IMR-90 (cell line): ENCODE data around the gene PDE4A. TPM values are rescaled to one million over a fixed set of nuclear protein-coding genes. Genes with fewer than 3 reads are reported as not detected.

Experiments used
- ATAC-seq: fragments of 200-7000 bp; cut with Tn5 transposase; 2 replicates; pipeline ENCODE4 v1.9.1; 2020; ENCODE audit warnings: low read depth, mild to moderate bottlenecking, moderate library complexity
- BruUV-seq: library from RNA; stranded (reverse); fragments of 400-500 nt; replicated peaks from 2 replicates; lab custom pipeline; 2021; lab: Mats Ljungman, UMichigan
- CTCF ChIA-PET: fragments of 300-600 bp; formaldehyde crosslinking; extraction: SDS; loops from one replicate; lab custom pipeline; 2021; ENCODE audit warnings: antibody characterized with exemption; lab: Yijun Ruan, JAX
- POLR2A ChIA-PET: fragments of 300-600 bp; sonication (Branson Sonifier 250); formaldehyde crosslinking; loops from one replicate; lab custom pipeline; 2022; ENCODE audit warnings: antibody characterized with exemption; ENCODE audit not compliant: unreplicated experiment; lab: Charles Lee
- DNase-seq: peaks from one replicate; pipeline ENCODE4 v3.0.0; 2013
- H2AFZ ChIP-seq: replicated peaks from 2 replicates; pipeline ENCODE3; 2013; ENCODE audit warnings: low read length, mild to moderate bottlenecking; ENCODE audit not compliant: poor library complexity
- H2AK5ac ChIP-seq: 2 replicates; pipeline ENCODE4 v1.6.1; 2013; ENCODE audit warnings: low read depth, low read length, inconsistent platforms
- H2AK9ac ChIP-seq: replicated peaks from 2 replicates; pipeline ENCODE3; 2013; ENCODE audit warnings: mild to moderate bottlenecking, low read depth, low read length, moderate library complexity; ENCODE audit not compliant: poor library complexity
- H2BK120ac ChIP-seq: 2 replicates; pipeline ENCODE4 v1.6.1; 2013; ENCODE audit warnings: low read depth, low read length, inconsistent platforms
- H2BK15ac ChIP-seq: 3 replicates; pipeline ENCODE4 v1.6.1; 2013; ENCODE audit warnings: low read depth, low read length, inconsistent platforms
- H2BK20ac ChIP-seq: 2 replicates; pipeline ENCODE4 v1.6.1; 2013; ENCODE audit warnings: low read depth, mild to moderate bottlenecking, inconsistent platforms, low read length, moderate library complexity
- H2BK5ac ChIP-seq: 2 replicates; pipeline ENCODE4 v1.6.1; 2013; ENCODE audit warnings: mild to moderate bottlenecking, low read depth, low read length, inconsistent platforms; ENCODE audit not compliant: poor library complexity, severe bottlenecking
- H3K14ac ChIP-seq: replicated peaks from 2 replicates; pipeline ENCODE4 v1.6.1; 2013; ENCODE audit warnings: low read depth, low read length, inconsistent platforms
- H3K18ac ChIP-seq: 2 replicates; pipeline ENCODE4 v1.6.1; 2013; ENCODE audit warnings: low read depth, low read length, control low read depth
- H3K23ac ChIP-seq: 2 replicates; pipeline ENCODE4 v1.6.1; 2013; ENCODE audit warnings: low read depth, low read length, inconsistent platforms
- H3K27ac ChIP-seq: 2 replicates; pipeline ENCODE4 v1.5.1; 2013; ENCODE audit warnings: mild to moderate bottlenecking, control low read depth, low read length; ENCODE audit not compliant: insufficient read depth
- H3K27me3 ChIP-seq: 2 replicates; pipeline ENCODE4 v1.6.1; 2013; ENCODE audit warnings: low read length; ENCODE audit not compliant: control insufficient read depth, insufficient read depth
- H3K36me3 ChIP-seq: 2 replicates; pipeline ENCODE4 v1.6.1; 2013; ENCODE audit warnings: low read length, mixed read lengths; ENCODE audit not compliant: control insufficient read depth, insufficient read depth
- H3K4ac ChIP-seq: 2 replicates; pipeline ENCODE4 v1.6.1; 2013; ENCODE audit warnings: low read depth, low read length, inconsistent platforms
- H3K4me1 ChIP-seq: 2 replicates; pipeline ENCODE4 v1.6.1; 2013; ENCODE audit warnings: low read length, mixed read lengths; ENCODE audit not compliant: control insufficient read depth, insufficient read depth
- H3K4me2 ChIP-seq: 2 replicates; pipeline ENCODE4 v1.6.1; 2013; ENCODE audit warnings: low read depth, mild to moderate bottlenecking, control low read depth, low read length, moderate library complexity
- H3K4me3 ChIP-seq: 2 replicates; pipeline ENCODE4 v1.5.1; 2013; ENCODE audit warnings: low read depth, mild to moderate bottlenecking, control low read depth, low read length, moderate library complexity; ENCODE audit not compliant: insufficient read depth
- H3K56ac ChIP-seq: 2 replicates; pipeline ENCODE4 v1.6.1; 2013; ENCODE audit warnings: low read length, inconsistent platforms; ENCODE audit not compliant: insufficient read depth; ENCODE audit errors: extremely low read depth
- H3K79me1 ChIP-seq, 2 experiments: 2 replicates each; pipeline ENCODE4 v1.6.1; 2013; ENCODE audit warnings: low read length in 2 of 2, inconsistent platforms in 1 of 2, low read depth in 1 of 2
- H3K9ac ChIP-seq: 2 replicates; pipeline ENCODE4 v1.6.1; 2013; ENCODE audit warnings: low read depth, low read length, control low read depth
- H3K9me1 ChIP-seq: 2 replicates; pipeline ENCODE4 v1.6.1; 2013; ENCODE audit warnings: low read length, inconsistent platforms; ENCODE audit not compliant: insufficient read depth
- H3K9me3 ChIP-seq: 2 replicates; pipeline ENCODE4 v1.6.1; 2013; ENCODE audit warnings: low read length; ENCODE audit not compliant: control insufficient read depth, insufficient read depth
- H4K20me1 ChIP-seq: 2 replicates; pipeline ENCODE4 v1.6.1; 2013; ENCODE audit warnings: low read length, inconsistent platforms; ENCODE audit not compliant: insufficient read depth
- H4K5ac ChIP-seq: 2 replicates; pipeline ENCODE4 v1.6.1; 2013; ENCODE audit warnings: mild to moderate bottlenecking, low read depth, low read length, control low read depth
- H4K8ac ChIP-seq, 2 experiments: 2 replicates each; pipeline ENCODE4 v1.6.1; 2013; ENCODE audit warnings: low read depth in 2 of 2, low read length in 2 of 2, control low read depth in 1 of 2, inconsistent platforms in 1 of 2
- H4K91ac ChIP-seq: 2 replicates; pipeline ENCODE4 v1.6.1; 2013; ENCODE audit warnings: low read depth, low read length, inconsistent platforms; ENCODE audit not compliant: insufficient read depth
- BHLHE40 ChIP-seq: fragments of 150-350 bp; IDR thresholded peaks from 2 replicates; pipeline ENCODE4 v1.6.1; 2016; ENCODE audit warnings: mild to moderate bottlenecking, low read depth, low read length
- CTCF ChIP-seq: conservative IDR thresholded peaks from 2 replicates; pipeline ENCODE4 v1.5.1; 2012; ENCODE audit warnings: mild to moderate bottlenecking, low read depth, low read length, improper control_type of control experiment
- MAFK ChIP-seq: IDR thresholded peaks from 2 replicates; pipeline ENCODE4 v1.6.1; 2012; ENCODE audit warnings: low read depth, low read length, improper control_type of control experiment
- MAZ ChIP-seq: IDR thresholded peaks from 2 replicates; pipeline ENCODE4 v1.6.1; 2012; ENCODE audit warnings: low read depth, mild to moderate bottlenecking, low read length, improper control_type of control experiment, moderate library complexity, borderline replicate concordance
- MXI1 ChIP-seq: IDR thresholded peaks from 2 replicates; pipeline ENCODE4 v1.6.1; 2012; ENCODE audit warnings: low read depth, mild to moderate bottlenecking, low read length, moderate library complexity, borderline replicate concordance
- RFX5 ChIP-seq: IDR thresholded peaks from 2 replicates; pipeline ENCODE4 v1.8.0; 2012; ENCODE audit warnings: low read depth, mild to moderate bottlenecking, low read length, moderate library complexity
- SMC3 ChIP-seq: fragments of 150-350 bp; IDR thresholded peaks from 2 replicates; pipeline ENCODE4 v1.6.1; 2016; ENCODE audit warnings: low read depth, mild to moderate bottlenecking, antibody characterized with exemption, low read length, moderate library complexity
- USF2 ChIP-seq: fragments of 150-350 bp; IDR thresholded peaks from 2 replicates; pipeline ENCODE4 v1.6.1; 2017; ENCODE audit warnings: mild to moderate bottlenecking, antibody characterized with exemption, low read length, low read depth
- WGBS, 2 experiments: methylation state at CpG; one replicate each; pipeline versions ENCODE4 v1.1.5 to v1.1.7; 2013; ENCODE audit warnings: missing lambda C conversion rate in 2 of 2; ENCODE audit not compliant: insufficient read length in 1 of 2; ENCODE audit errors: extremely low coverage in 2 of 2; 5-methylcytosine and 5-hydroxymethylcytosine counted together
- dilution Hi-C: fragments of 300-500 bp; cut with HindIII; formaldehyde crosslinking; loops from one replicate; pipeline ENCODE4 v1.14.3; 2018; ENCODE audit warnings: low sequenced_read_pairs; ENCODE audit not compliant: unreplicated experiment
- in situ Hi-C: fragments of 300-500 bp; cut with MboI; formaldehyde crosslinking; loops from 3 replicates; pipeline ENCODE4 v1.14.3; 2019; ENCODE audit warnings: low sequenced_read_pairs, inconsistent platforms, mixed read lengths
- intact Hi-C: fragments of 100-400 bp; cut with micrococcal nuclease; formaldehyde crosslinking; loops from 2 replicates; pipeline ENCODE4 v1.10.0; 2022
- polyA plus RNA-seq, 3 experiments: library from polyadenylated mRNA; depleted of rRNA; stranded (reverse); fragments of >200 nt; gene quantifications; 2 replicates each; pipeline ENCODE4 v1.2.3, GENCODE V29; 2012; ENCODE audit warnings: low replicate concordance in 1 of 3
- total RNA-seq: library from RNA; depleted of rRNA; stranded (reverse); fragments of >200 nt; gene quantifications from 2 replicates; pipeline ENCODE4 v1.2.3, GENCODE V29; 2012

Gene PDE4A
- total and polyA plus RNA-seq, 2 of the 4 experiments (the other 2 are of a cell fraction) = 1.8 to 7.0 TPM

GRCh38 chr19:10461047-10461949, 41.0 kb downstream of the PDE4A start:
- ChIA-PET CTCF (no interaction called here), POLR2A (no interaction called here)
- Histone ChIP-seq H3K14ac (no peak overlapping the region), H4K91ac (no peak overlapping the region), H3K23ac (no peak overlapping the region), H3K9ac (no peak overlapping the region), H3K9me3 (no peaks in the 10 kb centered on the region), H3K79me1 (0 out of 4 replicates have a peak, but pooled peaks cover 0 to 3% of the 10 kb centered on the region in 2 experiments), H2BK15ac (no peak overlapping the region), H2BK5ac (no peak overlapping the region), H4K8ac (no peak overlapping the region; a peak in 1 of 4 replicates), H3K18ac (no peak overlapping the region), H3K9me1 (peaks cover 7% of the 10 kb centered on the region; the same call in 1 of the 2 replicates), H3K4me1 (peaks cover 3% of the 10 kb centered on the region; the same call in 1 of the 2 replicates), H3K27me3 (no peaks in the 10 kb centered on the region), H3K56ac (no peak overlapping the region), H2AK9ac (peak overlapping the region; percentile 87), H3K4ac (no peak overlapping the region), H2BK20ac (no peak overlapping the region), H2BK120ac (no peak overlapping the region), H3K4me3 (peak overlapping the region; percentile 45), H3K27ac (no peak overlapping the region), H3K36me3 (peaks cover 17% of the 10 kb centered on the region), H3K4me2 (peak overlapping the region; percentile 96), H4K20me1 (peaks cover 3% of the 10 kb centered on the region; the same call in 1 of the 2 replicates), H2AFZ (peak overlapping the region; percentile 89), H4K5ac (no peak overlapping the region), H2AK5ac (0 out of 2 replicates have a peak overlapping the region, but pooled peaks have one; percentile 13)
- 18% methylated on average over 12 of the region's 45 CpGs; no CpG with 5 or more reads in 1 of the 2 experiments for WGBS, 2 experiments
- in situ Hi-C loops = no loop called here
- ATAC-seq (peak; percentile 99), DNase-seq (peak; percentile 91)
- BruUV-seq = no TSS peak
- dilution Hi-C loops = no loop called here
- TF ChIP-seq SMC3 = no peak
- no peak for TF ChIP-seq CTCF
- TF ChIP-seq USF2 = peak; percentile 87
- TF ChIP-seq BHLHE40 = no peak
- no peak for TF ChIP-seq MAFK
- peak; percentile 19; the same call in 1 of the 2 replicates for TF ChIP-seq MAZ
- TF ChIP-seq MXI1 = peak; percentile 90
- no peak for TF ChIP-seq RFX5
- intact Hi-C loops = no loop called here
